ENCODE measurements around the gene TIMM17B. TPM values are rescaled to one million over a fixed set of nuclear protein-coding genes. Genes with fewer than 3 reads are reported as not detected.

Gene TIMM17B
- polyA plus RNA-seq, 2 of the 4 experiments (the other 2 are of a cell fraction), result 68.9 to 76.9 TPM

DNA sequence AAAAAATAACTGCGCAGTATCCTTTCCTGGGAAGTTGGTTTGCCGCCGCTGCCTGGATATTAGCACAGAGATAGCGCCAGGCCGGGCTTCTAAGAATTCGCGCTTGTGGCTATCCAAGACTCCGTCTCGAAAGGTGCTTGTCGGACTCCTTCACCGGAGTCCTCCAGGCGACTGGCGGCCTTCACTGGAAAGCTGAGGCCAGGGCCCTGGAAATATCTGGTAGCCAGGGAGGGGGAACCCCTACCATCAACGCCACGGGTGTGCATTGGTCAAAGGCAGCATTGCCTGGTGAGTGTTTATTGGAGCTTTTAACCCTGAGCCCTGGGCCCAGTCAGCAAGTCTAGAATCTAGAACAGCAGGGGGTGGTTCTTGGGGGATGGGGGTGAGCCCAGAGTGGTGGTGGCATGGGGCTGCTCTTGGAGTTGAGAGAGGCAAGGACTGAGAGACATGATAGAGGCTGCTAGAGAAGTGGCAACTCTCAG, 21.8 kb upstream of the TIMM17B start:
- peak overlapping the region; percentile 92 to 95; a peak in 3 of 6 replicates for H3K27ac ChIP-seq
- peaks cover 13% of the 10 kb centered on the region for H3K4me1 ChIP-seq
- DNase-seq (ENCODE audit: low read depth in 1 of 2, low spot score in 1 of 2) (no peak), ATAC-seq (no peak), FAIRE-seq (no peak)
- POLR2A ChIA-PET, result interaction anchor here (1.3 kb wide), 1 partner anchor 22 kb away, joined by 3 read pairs; the partner anchor contains the start of genes PQBP1 and TIMM17B
- no peaks in the 10 kb centered on the region for H3K9me3 ChIP-seq
- peak overlapping the region; percentile 87; the same call in 1 of the 3 replicates for H3K4me3 ChIP-seq
- TF ChIP-seq ESRRA (IDR thresholded peaks at IDR 0.05; ENCODE audit: borderline replicate concordance, low read length) (no peak), POLR2AphosphoS2 (conservative IDR thresholded peaks at IDR 0.05; ENCODE audit: low read length) (no peak), FOSB (CRISPR knock-in tag; IDR thresholded peaks at IDR 0.05) (no peak), CBX8 (IDR thresholded peaks at IDR 0.05) (no peak), MAFK (IDR thresholded peaks at IDR 0.05; ENCODE audit: partially characterized antibody) (no peak), RFX5 (IDR thresholded peaks at IDR 0.05) (no peak), FOXS1 (CRISPR knock-in tag; IDR thresholded peaks at IDR 0.05) (no peak), RCOR1 (IDR thresholded peaks at IDR 0.05; ENCODE audit: low read depth, low read length) (no peak)
- TF ChIP-seq, protein P1, sequence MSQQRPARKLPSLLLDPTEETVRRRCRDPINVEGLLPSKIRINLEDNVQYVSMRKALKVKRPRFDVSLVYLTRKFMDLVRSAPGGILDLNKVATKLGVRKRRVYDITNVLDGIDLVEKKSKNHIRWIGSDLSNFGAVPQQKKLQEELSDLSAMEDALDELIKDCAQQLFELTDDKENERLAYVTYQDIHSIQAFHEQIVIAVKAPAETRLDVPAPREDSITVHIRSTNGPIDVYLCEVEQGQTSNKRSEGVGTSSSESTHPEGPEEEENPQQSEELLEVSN (IDR thresholded peaks at IDR 0.05; ENCODE audit: borderline replicate concordance, low read depth), result no peak
- CTCF ChIA-PET, result interaction anchor here (1.1 kb wide), 1 partner anchor 27 kb away, joined by 3 read pairs; no protein-coding TSS in a partner anchor
- H3K4me2 ChIP-seq, result peak overlapping the region; percentile 99
- WGBS (ENCODE audit: missing lambda C conversion rate), result 79% methylated on average over 14 of the region's 15 CpGs

- DNase-seq (ENCODE audit: low read depth in 1 of 2, low spot score in 1 of 2), result peak; percentile 80 to 87
- POLR2A ChIA-PET, result no interaction called here
- Histone ChIP-seq H3K4me3 (peak within 1 kb of the TSS; percentile 87), H3K27ac (peak within 1 kb of the TSS; percentile 92 to 95), H3K9me3 (no peaks in the 10 kb centered on the region), H3K4me1 (peaks cover 13% of the 10 kb centered on the region), H3K4me2 (peak within 1 kb of the TSS; percentile 99)
- 17% methylated on average over 16 of the region's 55 CpGs for WGBS (ENCODE audit: missing lambda C conversion rate)
- CTCF ChIA-PET, result interaction anchor here (1.1 kb wide), 1 partner anchor 27 kb away, joined by 3 read pairs; no protein-coding TSS in a partner anchor
- FAIRE-seq, result peak; percentile 89
- ATAC-seq, result peak; percentile 77 to 88
- TF ChIP-seq ESRRA (IDR thresholded peaks at IDR 0.05; ENCODE audit: borderline replicate concordance, low read length), result no peak
- TF ChIP-seq BCL3 (IDR thresholded peaks at IDR 0.05), result 0 out of 3 replicates have a peak, but pooled peaks have one; percentile 51
- no peak for TF ChIP-seq CHD4 (IDR thresholded peaks at IDR 0.05; ENCODE audit: borderline replicate concordance)
- peak; percentile 17; the same call in 1 of the 2 replicates for TF ChIP-seq MYC (IDR thresholded peaks at IDR 0.05; ENCODE audit: borderline replicate concordance, low read length)
- TF ChIP-seq POLR2AphosphoS2 (conservative IDR thresholded peaks at IDR 0.05; ENCODE audit: low read length), result no peak
- TF ChIP-seq JUN (IDR thresholded peaks at IDR 0.05), result peak in 1 of 2 experiments; percentile 61; a peak in 2 of 5 replicates
- peak; percentile 43; the same call in 1 of the 2 replicates for TF ChIP-seq PHF8 (IDR thresholded peaks at IDR 0.05; ENCODE audit: borderline replicate concordance, low read depth)
- TF ChIP-seq RAD21 (conservative IDR thresholded peaks at IDR 0.05 in 1 of 2, IDR thresholded peaks at IDR 0.05 in 1 of 2), result no peak
- TF ChIP-seq, protein P2, sequence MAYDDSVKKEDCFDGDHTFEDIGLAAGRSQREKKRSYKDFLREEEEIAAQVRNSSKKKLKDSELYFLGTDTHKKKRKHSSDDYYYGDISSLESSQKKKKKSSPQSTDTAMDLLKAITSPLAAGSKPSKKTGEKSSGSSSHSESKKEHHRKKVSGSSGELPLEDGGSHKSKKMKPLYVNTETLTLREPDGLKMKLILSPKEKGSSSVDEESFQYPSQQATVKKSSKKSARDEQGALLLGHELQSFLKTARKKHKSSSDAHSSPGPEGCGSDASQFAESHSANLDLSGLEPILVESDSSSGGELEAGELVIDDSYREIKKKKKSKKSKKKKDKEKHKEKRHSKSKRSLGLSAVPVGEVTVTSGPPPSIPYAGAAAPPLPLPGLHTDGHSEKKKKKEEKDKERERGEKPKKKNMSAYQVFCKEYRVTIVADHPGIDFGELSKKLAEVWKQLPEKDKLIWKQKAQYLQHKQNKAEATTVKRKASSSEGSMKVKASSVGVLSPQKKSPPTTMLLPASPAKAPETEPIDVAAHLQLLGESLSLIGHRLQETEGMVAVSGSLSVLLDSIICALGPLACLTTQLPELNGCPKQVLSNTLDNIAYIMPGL (CRISPR knock-in tag; IDR thresholded peaks at IDR 0.05; ENCODE audit: borderline replicate concordance), result no peak
- no peak for TF ChIP-seq HOXB5 (CRISPR knock-in tag; IDR thresholded peaks at IDR 0.05)
- TF ChIP-seq JUNB (IDR thresholded peaks at IDR 0.05), result no peak
- TF ChIP-seq REST (IDR thresholded peaks at IDR 0.05), result no peak
- TF ChIP-seq, protein P3, sequence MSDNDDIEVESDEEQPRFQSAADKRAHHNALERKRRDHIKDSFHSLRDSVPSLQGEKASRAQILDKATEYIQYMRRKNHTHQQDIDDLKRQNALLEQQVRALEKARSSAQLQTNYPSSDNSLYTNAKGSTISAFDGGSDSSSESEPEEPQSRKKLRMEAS (IDR thresholded peaks at IDR 0.05), result peak; percentile 72
- TF ChIP-seq FOSB (CRISPR knock-in tag; IDR thresholded peaks at IDR 0.05), result no peak
- no peak for TF ChIP-seq CHD2 (IDR thresholded peaks at IDR 0.05; ENCODE audit: low read length, partially characterized antibody)
- TF ChIP-seq NFE2L2 (conservative IDR thresholded peaks at IDR 0.05; ENCODE audit: low read length), result no peak
- peak; percentile 68 for TF ChIP-seq POLR2A (IDR thresholded peaks at IDR 0.05; ENCODE audit: low read length)
- TF ChIP-seq CTCF (IDR thresholded peaks at IDR 0.05), result no peak
- no peak for TF ChIP-seq KDM5A (IDR thresholded peaks at IDR 0.05)
These were observed 21.2 kb upstream of the TIMM17B start, which contains the start of gene PIM2 for GRCh38 chrX:48918643-48919340. Gene PIM2 (minus strand): TSS chrX:48919024. CDS start chrX:48918834, 190 bp downstream.

All from A549 (cell line).